Measurements from ENCODE around the gene HBA2.
"Not testable (repeated sequence)": the region's sequence is repeated elsewhere in the genome, so short reads cannot be mapped to it uniquely, and the experiment has no call there.

HBA2 gene

GRCh38 chr16:204046-204445, 31.4 kb downstream of the HBA2 start:
- not testable (repeated sequence) for DNase-seq

GRCh38 chr16:209359-209758, 36.7 kb downstream of the HBA2 start:
- not testable (repeated sequence) for DNase-seq

GRCh38 chr16:211631-212180, 39.0 kb downstream of the HBA2 start:
- DNase-seq, result not testable (repeated sequence)

DNA sequence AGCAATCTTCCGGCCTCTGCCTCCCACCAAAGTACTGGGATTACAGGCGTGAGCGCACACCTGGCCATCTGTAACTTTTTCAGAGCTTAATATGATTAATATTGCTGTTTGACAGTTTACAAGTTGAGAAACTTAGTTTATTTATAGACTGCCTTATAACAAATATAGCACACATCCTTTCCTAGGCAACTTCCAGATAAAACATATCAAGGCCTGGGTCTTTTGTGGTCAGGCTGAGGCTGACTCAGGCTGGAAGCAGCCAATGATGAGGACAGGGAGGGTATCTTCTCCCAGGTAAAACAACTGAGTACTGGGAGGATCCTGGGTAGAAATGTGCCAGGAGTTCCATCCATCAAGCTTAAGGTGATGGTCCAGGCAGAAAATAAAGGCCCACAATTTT, 40.3 kb downstream of the HBA2 start:
- no peak for DNase-seq

- DNase-seq, result no peak
Observed at GRCh38 chr16:220021-220420, 47.3 kb downstream of the HBA2 start.
